Dermis microvascular lymphatic vessel endothelial cell (primary cell): ENCODE results near the gene RFTN1. TPM values are rescaled to one million over a fixed set of nuclear protein-coding genes. Genes with fewer than 3 reads are reported as not detected.

ENCODE experiments used
- DNase-seq, 2 donors: peaks; one replicate each; pipeline versions ENCODE4 v3.0.0 to v3.0.0-alpha.2; 2010; ENCODE audit warnings: low read depth in 2 of 2
- total RNA-seq: library from RNA; depleted of rRNA; stranded (reverse); fragments of >200 nt; gene quantifications from 2 replicates; pipeline ENCODE4 v1.2.1, GENCODE V29; 2014

The RFTN1 gene, protein sequence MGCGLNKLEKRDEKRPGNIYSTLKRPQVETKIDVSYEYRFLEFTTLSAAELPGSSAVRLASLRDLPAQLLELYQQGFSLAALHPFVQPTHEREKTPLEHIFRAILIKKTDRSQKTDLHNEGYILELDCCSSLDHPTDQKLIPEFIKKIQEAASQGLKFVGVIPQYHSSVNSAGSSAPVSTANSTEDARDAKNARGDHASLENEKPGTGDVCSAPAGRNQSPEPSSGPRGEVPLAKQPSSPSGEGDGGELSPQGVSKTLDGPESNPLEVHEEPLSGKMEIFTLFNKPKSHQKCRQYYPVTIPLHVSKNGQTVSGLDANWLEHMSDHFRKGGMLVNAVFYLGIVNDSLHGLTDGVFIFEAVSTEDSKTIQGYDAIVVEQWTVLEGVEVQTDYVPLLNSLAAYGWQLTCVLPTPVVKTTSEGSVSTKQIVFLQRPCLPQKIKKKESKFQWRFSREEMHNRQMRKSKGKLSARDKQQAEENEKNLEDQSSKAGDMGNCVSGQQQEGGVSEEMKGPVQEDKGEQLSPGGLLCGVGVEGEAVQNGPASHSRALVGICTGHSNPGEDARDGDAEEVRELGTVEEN
- 19.3 and 29.0 TPM in 2 replicates for total RNA-seq

DNA sequence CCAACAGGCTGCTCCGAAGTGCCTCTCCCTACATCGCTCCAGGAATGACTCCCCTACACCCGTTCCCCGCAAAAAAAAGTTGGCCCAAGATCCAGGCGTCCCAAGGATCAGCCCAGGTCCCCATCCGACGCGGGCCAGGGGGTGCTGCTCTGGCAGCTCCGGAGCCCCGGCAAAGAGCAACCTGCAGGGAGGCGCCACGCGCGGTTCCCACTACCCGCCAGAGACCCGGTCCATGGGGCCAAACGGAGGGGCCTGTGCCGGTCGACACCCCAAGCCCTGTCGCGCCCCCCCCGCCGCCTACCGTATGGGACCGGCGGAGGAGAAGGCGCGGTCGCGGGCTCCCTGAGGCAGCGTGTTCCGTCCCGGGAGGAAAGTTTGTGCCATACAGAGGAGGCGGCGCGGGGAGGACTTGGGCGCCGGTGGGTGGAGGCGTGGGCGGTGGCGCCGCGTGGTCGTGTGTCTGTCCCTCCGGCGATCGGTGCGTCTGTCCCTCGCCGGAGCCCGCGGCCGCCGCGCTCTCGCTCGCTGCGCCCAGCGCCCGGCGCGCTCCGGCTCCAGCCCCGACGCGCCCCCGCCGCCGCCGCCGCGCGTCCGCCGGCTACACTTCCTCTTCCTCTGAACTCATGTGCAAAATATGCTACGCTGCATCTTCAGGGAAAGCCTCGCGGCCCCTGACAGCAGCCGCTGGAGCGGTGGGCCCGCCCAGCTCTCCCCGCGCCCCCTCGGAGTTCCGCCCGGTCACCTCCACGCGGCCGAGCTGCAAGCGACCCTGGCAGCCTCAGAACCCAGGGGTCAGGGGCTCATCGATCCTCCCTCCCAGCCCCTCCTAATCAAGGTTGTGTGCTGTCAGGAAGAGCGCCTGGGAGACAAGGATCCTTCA is at the start of gene RFTN1:
Gene RFTN1, minus strand, starts transcription at position 559 of the 880 bp plus-strand sequence. CDS start 19,830 bp downstream, outside the sequence.
- peak in 1 of 2 donors; percentile 63 for DNase-seq

DNA sequence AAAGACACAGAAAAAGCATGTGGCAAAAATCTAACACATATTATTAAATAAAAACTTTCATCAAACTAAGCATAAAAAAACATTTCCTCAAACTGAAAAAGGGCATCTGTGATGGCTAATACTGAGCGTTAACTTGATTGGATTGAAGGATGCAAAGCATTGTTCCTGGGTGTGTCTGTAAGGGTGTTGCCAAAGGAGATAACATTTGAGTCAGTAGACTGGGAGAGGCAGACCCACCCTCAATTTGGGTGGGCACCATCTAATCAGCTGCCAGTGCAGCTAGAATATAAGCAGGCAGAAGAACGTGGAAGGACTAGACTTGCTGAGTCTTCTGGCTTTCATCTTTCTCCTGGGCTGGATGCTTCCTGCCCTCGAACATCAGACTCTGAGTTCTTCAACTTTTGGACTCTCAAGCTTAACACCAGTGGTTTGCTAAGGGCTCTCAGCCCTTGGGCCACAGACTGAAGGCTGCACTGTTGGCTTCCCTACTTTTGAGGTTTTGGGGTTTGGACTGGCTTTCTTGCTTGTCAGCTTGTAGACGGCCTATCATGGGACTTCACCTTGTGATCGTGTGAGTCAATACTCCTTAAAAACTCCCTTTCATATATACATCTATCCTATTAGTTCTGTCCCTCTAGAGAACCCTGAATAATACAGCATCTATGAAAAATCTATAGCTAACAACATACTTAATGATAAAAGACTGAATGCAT is 46.3 kb upstream of the RFTN1 start:
- DNase-seq, result no peak

DNA sequence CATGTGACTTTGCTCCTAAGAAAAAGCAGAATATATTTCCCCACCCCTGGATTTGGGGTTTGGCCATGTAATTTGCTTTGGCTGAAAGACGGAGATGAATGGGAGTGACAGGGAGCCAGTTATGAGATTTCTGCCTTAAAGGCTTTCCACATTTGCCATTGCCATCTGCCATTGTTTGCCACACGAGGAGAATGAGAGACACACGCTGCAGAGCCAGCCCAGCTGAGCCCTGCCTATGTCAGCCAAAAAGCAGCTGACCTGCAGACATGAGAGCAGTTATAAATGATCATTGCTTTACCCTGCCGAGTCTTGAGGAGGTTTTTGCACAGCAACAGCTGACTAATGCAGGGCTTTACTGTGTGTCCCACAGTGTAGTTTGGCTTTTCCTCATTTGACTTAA is 40.6 kb upstream of the RFTN1 start:
- DNase-seq, result no peak

DNA sequence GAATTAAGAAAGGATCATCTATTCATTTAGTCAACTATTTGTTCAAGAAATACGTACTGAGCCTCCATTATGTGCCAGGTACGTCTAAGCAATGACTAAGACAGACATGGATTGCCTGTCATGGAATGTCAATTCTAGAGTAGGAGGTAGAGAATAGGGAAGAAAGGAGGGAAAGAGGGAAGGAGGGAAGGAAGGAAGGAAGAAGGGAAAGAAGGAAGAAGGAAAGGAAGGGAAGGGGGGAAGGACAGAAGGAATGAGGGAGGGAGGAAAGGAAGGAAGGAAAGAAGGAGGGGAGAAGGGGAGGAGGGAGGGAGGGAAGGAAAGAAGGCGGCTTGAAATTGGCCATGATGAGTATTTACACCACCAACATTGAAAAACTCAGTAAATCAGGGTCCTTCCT is 39.3 kb upstream of the RFTN1 start:
- no peak for DNase-seq

DNA sequence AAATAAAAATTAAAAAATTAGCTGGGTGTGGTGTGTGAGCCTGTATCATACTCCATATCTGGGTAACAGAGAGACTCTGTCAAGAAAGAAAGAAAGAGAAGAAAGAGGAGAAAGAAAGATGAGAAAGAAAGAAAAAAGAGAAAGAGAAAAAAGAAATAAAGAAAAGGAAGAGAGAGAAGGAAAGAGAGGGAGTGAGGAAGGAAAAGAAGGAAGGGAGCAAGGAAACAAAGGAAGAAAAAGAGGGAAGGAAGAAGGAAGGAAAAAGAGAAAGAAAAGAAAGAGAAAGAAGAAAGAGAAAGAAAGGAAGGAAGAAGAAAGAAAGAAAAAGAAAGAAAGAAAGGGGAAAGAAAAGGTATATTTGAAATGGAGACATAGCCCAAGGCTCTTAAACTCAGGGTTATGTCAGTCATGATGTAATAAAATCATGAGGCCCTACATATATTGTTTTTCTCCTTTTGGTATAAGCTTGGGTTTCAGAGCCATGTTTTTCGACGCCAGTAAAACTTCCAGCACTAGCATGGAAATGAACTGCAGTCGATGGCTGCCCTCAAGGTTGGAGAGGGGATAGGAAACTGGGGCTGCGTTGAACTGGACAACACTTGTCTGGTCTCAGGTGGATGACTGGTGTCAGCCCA is 38.0 kb upstream of the RFTN1 start:
- no peak for DNase-seq

DNA sequence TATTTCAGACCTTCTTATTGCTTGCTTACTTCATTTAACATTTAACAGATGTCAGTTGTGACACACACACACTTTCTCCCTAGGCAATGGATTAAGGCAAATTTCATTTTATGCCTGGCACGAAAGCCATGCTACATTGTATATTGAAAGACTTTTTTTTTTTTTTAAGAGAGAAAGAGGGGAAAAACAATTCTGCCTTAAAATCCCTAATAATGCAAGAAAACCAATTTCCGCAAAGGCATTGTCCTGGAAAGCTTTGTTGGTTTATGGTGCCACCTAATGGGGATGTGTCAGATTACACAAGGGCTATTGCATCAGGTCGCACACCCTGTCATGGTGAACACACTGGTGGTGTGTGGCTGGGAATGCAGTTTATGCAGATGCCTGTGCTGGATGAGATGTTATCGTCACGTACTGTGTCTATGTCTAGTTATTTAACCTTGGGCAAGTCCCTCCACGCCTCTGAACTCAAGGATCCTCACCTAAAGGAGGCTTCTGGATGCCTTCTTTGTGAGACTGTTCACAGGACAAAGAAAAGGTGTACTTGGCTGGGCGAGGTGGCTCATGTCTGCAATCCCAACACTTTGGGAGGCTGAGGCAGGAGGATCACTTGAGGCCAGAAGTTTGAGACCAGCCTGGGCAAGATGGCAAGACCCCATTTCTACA is 37.3 kb upstream of the RFTN1 start:
- peak; percentile 73 to 84 for DNase-seq

DNA sequence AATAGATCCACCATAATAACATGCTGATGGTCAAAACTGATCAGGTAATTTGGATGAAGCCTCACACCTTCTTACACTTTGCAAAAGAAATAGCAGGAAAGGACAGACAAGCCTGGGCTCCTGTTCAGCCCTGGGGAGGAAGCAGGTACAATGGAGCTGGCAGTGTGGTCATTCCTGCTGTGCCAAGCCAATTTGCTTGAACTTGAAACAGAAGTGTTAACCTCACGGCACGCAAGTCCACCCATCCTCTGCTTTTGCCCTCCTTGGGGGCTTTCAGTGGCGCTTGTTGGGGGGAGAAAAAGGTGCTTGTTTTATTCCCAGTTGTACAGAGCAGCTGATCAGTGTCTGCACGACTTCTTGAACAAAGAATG is 36.8 kb upstream of the RFTN1 start:
- DNase-seq, result peak in 1 of 2 donors; percentile 50

DNA sequence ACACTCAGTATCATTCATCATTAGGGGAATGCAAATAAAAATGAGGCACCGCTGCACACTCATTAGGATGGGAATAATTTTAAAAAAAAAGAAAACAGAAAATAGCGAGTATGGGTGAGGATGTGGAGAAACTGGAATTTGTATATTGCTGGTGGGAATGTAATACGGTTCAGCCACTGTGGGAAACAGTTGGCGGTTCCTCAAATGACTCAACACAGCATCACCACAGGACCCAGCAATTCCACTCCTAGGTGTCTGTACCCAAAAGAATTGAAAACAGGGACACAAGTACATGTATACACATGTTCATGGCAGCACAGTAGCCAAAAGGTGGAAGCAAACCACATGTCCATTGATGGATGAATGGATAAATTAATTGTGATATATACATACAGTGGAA is 35.2 kb upstream of the RFTN1 start:
- DNase-seq, result no peak

DNA sequence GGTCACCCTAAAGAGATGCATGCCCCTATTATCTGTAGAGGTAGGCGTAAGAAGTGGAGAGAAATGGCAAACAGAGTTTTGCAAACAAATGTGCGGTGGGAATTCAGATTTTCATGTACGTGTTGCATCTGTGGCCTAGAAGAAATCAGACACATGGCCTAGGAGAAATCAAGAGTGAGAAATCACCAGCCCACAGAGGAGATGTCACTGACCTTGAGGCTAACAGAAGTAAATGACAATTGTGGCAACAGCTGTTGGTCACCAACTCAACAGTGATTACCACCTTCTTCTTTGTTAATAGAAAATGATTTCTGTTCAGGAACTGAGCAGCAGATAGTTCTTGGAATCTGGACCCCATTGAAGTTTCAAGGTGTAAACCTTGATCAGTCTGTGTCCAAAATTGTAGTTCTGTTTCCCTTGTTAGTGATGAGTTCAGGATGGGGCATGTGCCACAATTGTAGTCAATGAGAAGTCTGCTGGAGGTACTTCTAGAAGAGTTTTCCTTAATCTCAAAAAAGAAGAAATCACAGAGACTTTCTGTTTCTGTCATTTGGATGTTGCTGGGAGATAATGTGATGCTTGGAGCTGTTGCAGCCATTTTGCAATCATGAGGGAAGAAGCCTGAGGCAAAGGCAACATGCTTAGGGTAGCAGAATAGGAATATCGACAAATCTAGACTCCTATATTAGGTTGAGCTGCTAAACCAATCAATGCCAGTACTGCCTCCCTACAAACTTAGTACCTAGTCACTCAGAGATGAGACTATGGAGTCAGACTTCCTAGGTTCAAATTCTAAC is 34.3 kb upstream of the RFTN1 start:
- DNase-seq, result no peak

DNA sequence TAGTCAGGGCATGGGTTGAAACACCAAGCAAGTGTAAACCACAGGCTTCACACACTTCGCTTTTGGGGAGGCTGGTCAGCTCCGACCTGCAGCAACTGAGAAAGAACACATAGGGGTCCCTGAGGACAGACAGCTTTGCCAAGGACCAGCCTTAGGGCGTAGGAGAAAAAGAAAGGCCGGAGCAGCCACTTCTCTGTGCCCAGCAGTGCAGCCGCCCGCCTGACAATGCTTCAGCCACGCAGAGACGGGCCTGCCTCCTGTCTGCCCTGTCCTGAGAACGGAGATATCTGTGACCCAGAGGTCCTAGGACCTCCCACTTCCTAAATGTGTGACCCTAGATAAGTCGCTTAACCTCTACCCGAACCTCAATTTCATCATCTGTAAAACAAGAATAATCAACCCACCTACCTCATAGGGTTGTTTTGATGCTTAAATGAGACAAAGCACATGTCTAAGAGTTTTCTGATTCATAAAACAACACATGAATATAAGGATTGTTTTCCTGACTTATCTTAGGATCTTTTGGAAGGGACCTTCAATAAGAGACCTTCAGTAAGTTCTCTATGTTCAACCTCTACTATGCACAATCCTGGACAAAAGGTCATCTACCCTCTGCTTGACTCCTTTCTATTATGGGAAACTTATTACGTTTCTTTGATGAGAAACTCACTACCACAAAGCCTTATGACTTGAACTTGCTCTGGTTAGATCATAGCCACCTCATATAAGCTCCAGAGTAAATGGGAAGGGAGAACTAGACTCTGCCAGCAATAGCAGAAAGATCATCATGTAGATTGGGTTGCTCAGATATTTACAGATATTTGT is 32.9 kb upstream of the RFTN1 start:
- DNase-seq, result no peak

DNA sequence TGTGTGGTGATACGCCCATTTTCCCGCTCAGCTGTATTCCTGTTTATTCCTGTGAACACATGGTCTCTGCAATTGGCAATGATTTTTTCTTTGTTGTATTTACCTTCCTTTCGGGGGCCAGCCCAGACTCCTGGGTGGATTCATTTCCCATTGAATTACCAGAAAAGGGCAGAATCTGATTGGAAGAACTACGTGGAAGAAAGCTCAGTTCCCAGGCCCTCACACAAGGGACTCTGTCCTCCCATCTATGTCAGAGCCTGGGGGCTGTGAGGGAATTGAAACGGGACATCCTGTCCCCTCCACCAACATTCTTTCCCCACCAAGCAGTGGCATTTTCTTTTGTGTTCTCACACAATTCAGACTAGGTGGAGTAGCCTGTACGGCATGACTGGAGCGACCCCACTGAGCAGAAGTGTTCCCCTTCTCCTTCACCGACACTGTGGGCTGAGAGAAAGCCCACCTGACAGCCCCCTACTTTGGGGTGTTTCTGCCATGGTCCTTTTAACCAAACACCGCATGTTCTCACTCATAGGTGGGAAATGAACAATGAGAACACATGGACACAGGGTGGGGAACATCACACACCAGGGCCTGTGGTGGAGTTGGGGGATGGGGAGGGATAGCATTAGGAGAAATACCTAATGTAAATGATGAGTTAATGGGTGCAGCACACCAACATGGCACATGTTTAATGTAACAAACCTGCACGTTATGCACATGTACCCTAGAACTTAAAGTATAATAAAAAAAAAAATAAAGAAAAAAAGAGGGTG is 32.1 kb upstream of the RFTN1 start:
- no peak for DNase-seq

DNA sequence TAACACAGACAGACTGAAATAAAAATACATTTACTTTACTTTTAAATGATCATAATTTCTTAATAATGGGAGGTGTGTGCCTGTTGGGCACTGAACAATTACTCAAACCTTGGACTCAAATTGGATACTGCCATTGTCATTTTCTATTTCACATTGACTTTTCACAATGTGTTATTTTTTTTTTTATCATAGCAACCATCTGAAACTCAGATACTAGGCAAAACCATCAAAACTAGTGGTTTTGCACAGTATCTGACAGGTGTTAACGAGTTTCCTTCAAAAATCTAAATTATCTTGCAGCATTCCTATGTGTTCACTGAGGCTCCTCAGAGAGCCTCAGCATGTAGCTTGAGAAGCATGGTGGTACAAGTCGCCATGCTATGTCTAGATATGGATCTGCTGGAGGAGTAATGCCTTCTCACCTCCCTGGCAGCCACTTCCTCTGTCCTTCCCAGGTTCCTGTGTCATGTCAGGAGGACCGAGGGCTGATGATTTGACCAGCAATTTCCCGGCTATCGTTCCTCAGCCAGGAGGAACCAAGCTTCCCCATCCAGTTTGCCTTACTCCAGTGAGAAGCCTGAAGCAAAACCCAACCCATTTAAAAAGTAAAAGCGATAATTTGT is 29.9 kb upstream of the RFTN1 start:
- no peak for DNase-seq

DNA sequence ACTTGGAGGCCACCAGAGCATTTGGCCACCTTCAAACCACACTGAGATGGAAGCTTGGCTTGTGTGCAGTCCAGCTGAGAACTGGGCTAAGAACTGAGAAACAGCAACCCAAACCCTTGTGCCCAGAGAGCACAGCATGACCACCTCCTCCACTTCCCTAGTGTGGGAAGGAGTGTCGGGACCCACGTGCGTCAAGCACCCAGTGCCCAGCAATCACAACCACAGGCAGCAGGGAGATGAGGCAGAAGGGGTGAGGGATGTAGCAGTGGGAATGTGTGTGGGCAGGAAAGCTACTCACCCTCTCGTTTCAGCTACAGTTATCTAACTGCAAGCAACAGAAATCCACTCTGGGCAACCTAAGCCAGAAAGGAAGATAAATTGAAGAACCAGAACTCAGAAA is 25.0 kb upstream of the RFTN1 start:
- no peak for DNase-seq

DNA sequence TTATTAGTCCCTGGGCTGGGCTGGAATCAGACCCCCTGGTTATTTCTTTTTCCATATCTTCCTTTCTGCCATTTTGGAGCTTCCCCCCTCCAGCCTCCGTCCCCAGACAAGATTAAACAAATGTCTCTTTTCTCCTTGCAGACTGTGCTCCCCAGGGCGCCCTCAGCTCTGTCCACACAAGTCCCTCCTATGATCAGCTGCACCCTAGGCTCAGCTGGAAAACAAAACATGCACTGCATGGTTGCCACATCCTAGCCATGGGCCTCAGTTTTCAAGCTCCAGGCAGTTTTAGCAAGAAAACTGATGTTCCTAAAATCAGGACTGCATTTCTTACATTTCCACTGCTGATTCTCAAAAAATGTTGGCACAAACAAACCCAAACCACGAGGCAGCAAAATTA is 23.5 kb upstream of the RFTN1 start:
- DNase-seq, result no peak

DNA sequence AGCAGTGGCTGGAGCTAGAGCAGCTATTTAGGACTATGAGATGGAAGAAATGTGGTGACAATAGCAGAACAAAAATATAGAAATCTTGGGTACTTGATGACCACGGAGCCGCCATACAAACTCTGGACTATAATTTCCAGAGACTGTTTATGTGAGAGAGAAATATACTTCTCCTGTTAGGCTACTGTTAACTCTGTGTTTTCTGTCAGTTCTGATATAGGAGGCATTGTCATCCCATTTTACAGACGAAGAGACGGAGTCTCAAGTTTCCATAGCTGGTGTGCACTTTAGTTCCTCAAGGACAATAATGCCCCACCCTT is 22.8 kb upstream of the RFTN1 start:
- no peak for DNase-seq

DNA sequence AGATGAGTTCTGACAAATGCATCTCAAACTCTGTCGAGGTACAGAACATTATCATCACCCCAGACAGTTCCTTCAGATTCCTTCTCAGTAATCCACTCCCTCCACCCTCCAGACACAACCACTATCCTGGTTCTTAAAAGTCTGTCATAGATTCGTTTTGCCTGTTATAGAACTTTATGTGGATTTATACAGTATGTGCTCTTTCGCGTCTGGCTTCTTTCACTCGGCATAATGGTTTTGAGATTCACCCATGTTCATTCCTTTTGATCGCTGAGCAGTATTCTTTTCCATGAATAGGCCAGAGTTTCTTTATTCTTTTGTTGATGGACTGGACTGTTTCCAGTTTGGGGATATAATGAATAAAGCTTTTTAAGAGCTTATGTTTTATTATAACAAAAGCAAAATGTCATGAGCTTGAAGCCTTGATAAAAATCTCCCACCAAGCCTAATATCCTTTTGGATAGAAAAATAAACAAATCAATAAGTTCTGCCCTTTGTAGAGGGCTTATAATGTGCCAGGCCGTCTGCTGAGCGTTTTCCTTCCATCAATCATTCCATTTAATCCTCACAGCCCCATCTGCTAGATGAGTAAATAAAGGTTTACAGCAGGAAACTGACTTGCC is 21.3 kb upstream of the RFTN1 start:
- DNase-seq, result no peak

DNA sequence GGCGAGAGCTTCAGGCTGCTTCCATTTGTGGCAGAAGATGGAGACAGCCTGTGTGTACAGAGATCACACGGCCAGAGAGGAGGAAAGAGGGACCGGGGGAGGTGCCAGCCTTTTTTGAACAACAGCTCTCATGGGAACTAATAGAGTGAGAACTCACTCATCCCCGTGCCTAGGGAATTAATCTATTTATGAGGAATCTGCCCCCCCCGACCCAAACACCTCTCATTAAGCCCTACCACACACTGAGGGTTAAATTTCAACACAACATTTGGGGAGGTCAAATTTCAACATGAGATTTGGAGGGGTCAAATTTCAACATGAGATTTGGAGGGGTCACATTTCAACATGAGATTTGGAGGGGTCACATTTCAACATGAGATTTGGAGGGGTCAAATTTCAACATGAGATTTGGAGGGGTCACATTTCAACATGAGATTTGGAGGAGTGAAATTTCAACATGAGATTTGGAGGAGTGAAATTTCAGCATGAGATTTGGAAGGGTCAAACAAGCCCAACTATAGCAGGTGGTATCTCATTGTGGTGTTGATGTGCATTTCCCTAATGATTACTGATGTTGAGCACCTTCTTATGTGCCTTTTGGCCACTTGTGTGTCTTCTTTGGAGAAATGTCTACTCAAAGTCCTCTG is 20.6 kb upstream of the RFTN1 start:
- DNase-seq, result no peak
